Endodermal cell (in vitro differentiated cells): ENCODE data around the gene ZSCAN10. TPM values are rescaled to one million over a fixed set of nuclear protein-coding genes. Genes with fewer than 3 reads are reported as not detected.

Source experiments
- DNase-seq: peaks from one replicate; pipeline ENCODE4 v3.0.0-alpha.2; 2017
- H3K27ac ChIP-seq: 2 replicates; pipeline ENCODE4 v1.5.1; 2013; ENCODE audit warnings: mild to moderate bottlenecking, low read depth, low read length, moderate library complexity
- H3K27me3 ChIP-seq: 2 replicates; pipeline ENCODE4 v1.6.1; 2013; ENCODE audit warnings: mild to moderate bottlenecking, low read length, moderate library complexity; ENCODE audit not compliant: insufficient read depth, control insufficient read depth, poor library complexity, severe bottlenecking
- H3K36me3 ChIP-seq: 2 replicates; pipeline ENCODE4 v1.7.0; 2013; ENCODE audit warnings: mild to moderate bottlenecking, low read length, moderate library complexity; ENCODE audit not compliant: control insufficient read depth, insufficient read depth
- H3K4me1 ChIP-seq: one replicate; pipeline ENCODE4 v1.7.0; 2013; ENCODE audit warnings: low read length; ENCODE audit not compliant: control insufficient read depth, insufficient read depth
- H3K4me3 ChIP-seq: 2 replicates; pipeline ENCODE4 v1.5.1; 2013; ENCODE audit warnings: mild to moderate bottlenecking, low read length, moderate library complexity
- H3K9ac ChIP-seq: 2 replicates; pipeline ENCODE4 v1.6.1; 2013; ENCODE audit warnings: mild to moderate bottlenecking, low read length, moderate library complexity; ENCODE audit not compliant: poor library complexity, severe bottlenecking; ENCODE audit errors: extremely low read depth
- H3K9me3 ChIP-seq: 2 replicates; pipeline ENCODE4 v1.6.1; 2013; ENCODE audit warnings: mild to moderate bottlenecking, low read length, moderate library complexity; ENCODE audit not compliant: control insufficient read depth
- H3K27ac Mint-ChIP-seq: 2 replicates; pipeline ENCODE4 v1.8.0; 2020; ENCODE audit warnings: mixed read lengths
- H3K27me3 Mint-ChIP-seq: 2 replicates; pipeline ENCODE4 v1.8.0; 2021; ENCODE audit warnings: mild to moderate bottlenecking, mixed read lengths; ENCODE audit not compliant: insufficient read depth
- H3K36me3 Mint-ChIP-seq: 2 replicates; pipeline ENCODE4 v1.8.0; 2020; ENCODE audit warnings: low read depth, mixed read lengths
- H3K4me1 Mint-ChIP-seq: 2 replicates; pipeline ENCODE4 v1.8.0; 2020; ENCODE audit warnings: mixed read lengths
- H3K4me3 Mint-ChIP-seq: 2 replicates; pipeline ENCODE4 v1.8.0; 2020; ENCODE audit warnings: mild to moderate bottlenecking, moderate library complexity, mixed read lengths
- H3K9me3 Mint-ChIP-seq: 2 replicates; pipeline ENCODE4 v1.8.0; 2020; ENCODE audit warnings: mild to moderate bottlenecking, mixed read lengths
- CTCF ChIP-seq: fragments of 200-600 bp; sonication (generic); conservative IDR thresholded peaks from 2 replicates; pipeline ENCODE4 v1.5.0; 2021; ENCODE audit warnings: antibody characterized with exemption, mild to moderate bottlenecking
- WGBS, 2 experiments: methylation state at CpG; one replicate each; pipeline versions ENCODE4 v1.1.5 to v1.1.7; 2013; ENCODE audit warnings: missing lambda C conversion rate in 2 of 2, mixed read lengths in 1 of 2; ENCODE audit not compliant: insufficient coverage in 1 of 2, insufficient read length in 1 of 2; 5-methylcytosine and 5-hydroxymethylcytosine counted together
- total RNA-seq, 2 donors: library from RNA; stranded (reverse); fragmentation: NEBNext Ultra II Directional in 1 of 2; extraction: Animal tissue kit (Norgen Biotek cat#: 25700) in 1 of 2; gene quantifications; 2 replicates in 1 of 2; 3 replicates in 1 of 2; pipeline ENCODE4 v1.2.1, GENCODE V29; 2021

Gene ZSCAN10
- total RNA-seq, 2 donors from 2014 or later, result 36.6 to 70.0 TPM

GRCh38 chr16:3038896-3039295, 60.2 kb downstream of the ZSCAN10 start:
- Histone ChIP-seq H3K4me1 (no peaks in the 10 kb centered on the region), H3K36me3 (no peaks in the 10 kb centered on the region), H3K9me3 (no peaks in the 10 kb centered on the region), H3K27ac (no peak overlapping the region), H3K4me3 (no peak overlapping the region), H3K27me3 (peaks cover 66% of the 10 kb centered on the region), H3K9ac (no peak overlapping the region)
- WGBS, 2 experiments, result 82 to 93% methylated on average over 2 to 5 of the region's 5 CpGs
- Mint-ChIP-seq H3K4me3 (no peak overlapping the region), H3K9me3 (no peaks in the 10 kb centered on the region), H3K27me3 (peaks cover 49% of the 10 kb centered on the region), H3K4me1 (no peaks in the 10 kb centered on the region), H3K36me3 (peaks cover 2% of the 10 kb centered on the region), H3K27ac (no peak overlapping the region)
- no peak for TF ChIP-seq CTCF
- DNase-seq, result no peak

Other genes starting within 250 kb of the ZSCAN10 start
- 1 to 10 TPM; 5.0 to 6.2 TPM for gene PRSS22, start 241.1 kb downstream of the ZSCAN10 start, total RNA-seq
- 10 to 100 TPM; 30.9 to 35.5 TPM for gene FLYWCH2, start 216.1 kb downstream of the ZSCAN10 start, total RNA-seq
- gene FLYWCH1, start 187.4 kb downstream of the ZSCAN10 start, total RNA-seq, result 10 to 100 TPM; 20.5 to 33.6 TPM
- gene KREMEN2, start 135.0 kb downstream of the ZSCAN10 start, total RNA-seq, result 1 to 10 TPM; 5.0 to 8.4 TPM
- gene PAQR4, start 129.9 kb downstream of the ZSCAN10 start, total RNA-seq, result 10 to 100 TPM; 30.5 to 32.0 TPM
- 100 to 1,000 TPM in 1 of 2 donors, 10 to 100 TPM in 1; 88.5 to 101 TPM for gene PKMYT1, start 118.8 kb downstream of the ZSCAN10 start, total RNA-seq
- under 1 TPM in 1 of 2 donors, not detected in 1; 0.18 TPM for gene CLDN9, start 86.4 kb downstream of the ZSCAN10 start, total RNA-seq
- gene CLDN6, start 81.1 kb downstream of the ZSCAN10 start, total RNA-seq, result 100 to 1,000 TPM; 404 to 572 TPM
- 10 to 100 TPM; 37.8 to 43.5 TPM for gene TNFRSF12A, start 78.9 kb downstream of the ZSCAN10 start, total RNA-seq
- gene HCFC1R1, start 75.4 kb downstream of the ZSCAN10 start, total RNA-seq, result 10 to 100 TPM; 49.8 to 59.1 TPM
- 10 to 100 TPM; 45.8 to 52.4 TPM for gene THOC6, start 75.3 kb downstream of the ZSCAN10 start, total RNA-seq
- 1 to 10 TPM; 4.7 to 8.2 TPM for gene BICDL2, start 62.4 kb downstream of the ZSCAN10 start, total RNA-seq
- gene MMP25, start 52.7 kb downstream of the ZSCAN10 start, total RNA-seq, result 1 to 10 TPM; 4.5 to 6.1 TPM
- 1 to 10 TPM; 2.0 to 4.0 TPM for gene IL32, start 33.7 kb downstream of the ZSCAN10 start, total RNA-seq
- gene ZNF205, start 13.3 kb upstream of the ZSCAN10 start, total RNA-seq, result 10 to 100 TPM; 15.4 to 18.3 TPM
- 1 to 10 TPM; 5.1 to 6.3 TPM for gene ZNF213, start 35.7 kb upstream of the ZSCAN10 start, total RNA-seq
- under 1 TPM in 1 of 2 donors, not detected in 1; 0.29 TPM for gene OR1F1, start 88.9 kb upstream of the ZSCAN10 start, total RNA-seq
- gene ZNF200, start 135.9 kb upstream of the ZSCAN10 start, total RNA-seq, result 10 to 100 TPM; 11.2 TPM
- gene MEFV, start 157.3 kb upstream of the ZSCAN10 start, total RNA-seq, result not detected
- gene ZNF263, start 184.2 kb upstream of the ZSCAN10 start, total RNA-seq, result 10 to 100 TPM; 25.3 to 31.6 TPM
- gene TIGD7, start 206.1 kb upstream of the ZSCAN10 start, total RNA-seq, result 1 to 10 TPM; 2.8 to 5.9 TPM
- 10 to 100 TPM; 23.0 to 44.0 TPM for gene ZNF75A, start 206.2 kb upstream of the ZSCAN10 start, total RNA-seq